ENCODE measurements around the gene KLHL7.
"Not testable (repeated sequence)": the region's sequence is repeated elsewhere in the genome, so short reads cannot be mapped to it uniquely, and the experiment has no call there.

KLHL7 gene

DNA sequence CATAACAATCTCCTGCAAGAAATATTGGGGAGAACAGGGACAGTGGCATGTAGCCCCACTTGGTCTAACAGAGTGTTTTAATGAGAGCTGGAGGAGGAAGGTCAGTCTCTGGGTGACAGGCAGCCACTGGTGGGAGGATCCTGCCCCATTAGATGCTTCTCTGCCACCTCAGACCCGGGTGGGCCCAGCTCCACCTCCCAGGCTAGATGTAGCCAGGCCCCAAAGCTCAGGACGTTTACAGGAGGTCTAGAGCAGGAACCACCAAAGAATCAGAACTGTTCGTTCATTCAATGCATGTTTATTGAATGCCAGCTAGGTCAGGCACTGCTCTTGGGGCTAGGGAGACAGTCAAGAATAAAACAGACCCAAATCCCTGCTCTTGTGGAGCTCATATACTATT, 112.6 kb downstream of the KLHL7 start:
- DNase-seq (ENCODE audit: low spot score), result no peak

DNA sequence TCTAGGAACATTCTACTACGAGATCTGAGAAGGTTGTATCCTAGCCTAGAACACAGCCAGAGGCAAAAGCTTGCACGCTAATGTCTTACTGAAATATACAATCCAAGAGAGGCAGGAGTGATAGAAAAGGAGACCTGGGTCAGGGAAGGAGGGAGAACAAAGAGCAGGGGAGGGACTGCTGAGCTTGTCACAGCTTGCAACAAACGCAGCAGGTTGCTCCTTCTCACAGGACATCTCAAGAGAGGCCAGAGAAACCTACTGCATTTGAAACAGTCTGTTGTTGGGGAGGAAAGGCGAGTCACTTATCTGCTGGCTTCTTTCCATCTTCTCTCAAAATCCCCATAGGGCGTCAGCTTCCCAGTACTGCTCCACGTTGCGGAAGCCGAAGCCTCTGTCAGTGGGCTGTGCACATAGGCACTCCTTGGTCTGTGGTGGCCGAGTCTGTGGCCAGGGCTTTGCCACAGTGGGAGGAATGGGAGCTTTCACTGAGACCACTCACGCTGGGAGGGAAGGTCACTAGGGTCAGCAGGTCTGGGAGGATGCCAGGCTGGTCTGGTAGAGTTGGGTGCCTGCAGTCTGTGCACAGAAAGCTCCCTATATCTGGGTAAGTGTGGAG, 115.2 kb downstream of the KLHL7 start:
- DNase-seq (ENCODE audit: low spot score), result no peak

DNA sequence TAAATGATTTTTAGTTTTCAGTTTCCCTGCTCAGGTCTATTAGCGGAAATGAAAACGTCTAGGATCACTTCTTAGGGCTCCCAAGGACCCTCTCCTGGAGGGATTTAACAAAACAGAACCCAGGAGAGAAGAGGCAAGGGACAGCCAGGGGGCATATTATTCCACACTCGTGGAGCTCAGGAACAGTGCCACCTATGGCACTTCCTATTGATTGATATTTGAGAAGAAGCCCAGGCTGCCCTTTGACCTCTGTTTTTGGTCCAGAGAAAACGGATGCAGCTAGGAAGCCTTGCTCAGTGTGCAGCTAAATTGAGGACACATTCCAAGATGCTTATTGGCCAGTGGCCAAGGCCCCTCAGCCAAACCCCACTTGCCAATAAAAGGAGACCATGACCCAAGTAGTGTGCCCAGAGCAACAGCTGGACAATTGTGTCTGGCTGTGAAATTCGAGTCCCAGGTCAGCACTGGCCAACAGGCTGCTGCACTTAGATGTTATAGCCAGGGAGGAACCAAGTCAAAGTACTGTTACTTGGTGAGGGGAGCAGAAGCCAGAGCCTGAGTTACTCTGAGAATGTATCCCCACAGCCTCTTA, 117.0 kb downstream of the KLHL7 start:
- no peak for DNase-seq (ENCODE audit: low spot score)

DNA sequence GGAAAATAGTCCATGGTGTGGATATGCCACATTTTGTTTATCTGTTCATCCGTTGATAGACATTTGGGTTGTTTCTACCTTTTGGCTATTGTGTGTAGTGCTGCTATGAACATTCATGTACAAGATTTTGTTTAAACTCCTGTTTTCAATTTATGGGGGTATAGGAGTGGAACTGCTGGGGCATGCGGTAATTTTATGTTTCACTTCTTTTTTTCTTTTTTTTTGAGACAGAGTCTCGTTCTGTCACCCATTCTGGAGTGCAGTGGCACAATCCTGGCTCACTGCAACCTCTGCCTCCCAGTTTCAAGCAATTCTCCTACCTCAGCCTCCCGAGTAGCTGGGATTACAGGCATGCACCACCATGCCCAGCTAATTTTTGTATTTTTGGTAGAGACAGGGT, 118.8 kb downstream of the KLHL7 start:
- DNase-seq (ENCODE audit: low spot score), result not testable (repeated sequence)

DNA sequence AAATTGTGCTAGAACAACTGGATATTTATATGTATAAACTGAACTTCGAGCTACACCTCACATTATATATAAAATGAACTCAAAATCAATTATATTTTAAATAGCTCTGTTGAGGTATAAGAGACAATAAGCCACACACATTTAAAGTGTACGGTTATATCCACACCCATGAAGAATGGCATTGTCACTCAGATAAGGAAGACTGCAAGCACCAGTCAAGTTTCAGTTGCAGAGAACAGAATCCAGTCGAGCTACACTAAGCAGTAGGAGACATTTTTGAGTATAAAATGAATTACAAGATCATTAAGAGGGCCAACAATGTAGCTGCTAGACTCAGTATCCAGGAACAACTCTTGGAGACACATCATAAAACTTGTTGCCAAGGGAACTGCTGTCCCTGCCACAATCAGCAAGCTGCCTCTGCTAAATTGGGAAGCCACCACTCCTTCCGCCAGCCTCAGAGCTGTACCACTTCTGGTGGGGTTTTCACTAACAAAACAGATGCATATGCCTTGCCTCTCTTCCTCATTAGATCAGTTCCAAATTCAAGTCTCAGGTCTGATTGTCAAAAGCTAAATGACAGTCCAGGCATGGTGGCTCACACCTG, 121.4 kb downstream of the KLHL7 start:
- no peak for DNase-seq (ENCODE audit: low spot score)

Data from iPS-NIHi11 (cell line).